ENCODE data around the gene PPP1R15B. TPM values are rescaled to one million over a fixed set of nuclear protein-coding genes. Genes with fewer than 3 reads are reported as not detected.

PPP1R15B gene
- total RNA-seq, 1 donor from 2014 or later: 41.0 TPM

DNA sequence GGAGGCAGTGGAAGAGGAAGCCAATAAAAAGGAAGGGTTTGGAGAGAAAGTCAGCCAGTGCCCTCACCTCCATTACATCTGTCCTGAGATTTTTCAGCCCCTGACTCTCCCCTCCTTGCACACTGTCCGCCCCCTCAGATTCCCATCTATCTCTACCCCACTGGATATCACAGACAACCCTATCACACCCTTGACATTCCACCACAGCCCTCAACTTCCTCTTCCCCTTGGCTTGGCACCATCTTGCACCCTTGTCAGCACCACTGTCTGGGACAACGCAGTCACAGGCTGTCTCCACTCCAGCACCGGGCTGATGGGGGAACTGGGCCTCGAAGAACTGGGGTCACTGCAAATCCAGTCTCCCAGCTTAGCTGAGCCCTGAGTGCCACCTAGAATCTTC is 37.7 kb downstream of the PPP1R15B start:
- TF ChIP-seq, protein P1, sequence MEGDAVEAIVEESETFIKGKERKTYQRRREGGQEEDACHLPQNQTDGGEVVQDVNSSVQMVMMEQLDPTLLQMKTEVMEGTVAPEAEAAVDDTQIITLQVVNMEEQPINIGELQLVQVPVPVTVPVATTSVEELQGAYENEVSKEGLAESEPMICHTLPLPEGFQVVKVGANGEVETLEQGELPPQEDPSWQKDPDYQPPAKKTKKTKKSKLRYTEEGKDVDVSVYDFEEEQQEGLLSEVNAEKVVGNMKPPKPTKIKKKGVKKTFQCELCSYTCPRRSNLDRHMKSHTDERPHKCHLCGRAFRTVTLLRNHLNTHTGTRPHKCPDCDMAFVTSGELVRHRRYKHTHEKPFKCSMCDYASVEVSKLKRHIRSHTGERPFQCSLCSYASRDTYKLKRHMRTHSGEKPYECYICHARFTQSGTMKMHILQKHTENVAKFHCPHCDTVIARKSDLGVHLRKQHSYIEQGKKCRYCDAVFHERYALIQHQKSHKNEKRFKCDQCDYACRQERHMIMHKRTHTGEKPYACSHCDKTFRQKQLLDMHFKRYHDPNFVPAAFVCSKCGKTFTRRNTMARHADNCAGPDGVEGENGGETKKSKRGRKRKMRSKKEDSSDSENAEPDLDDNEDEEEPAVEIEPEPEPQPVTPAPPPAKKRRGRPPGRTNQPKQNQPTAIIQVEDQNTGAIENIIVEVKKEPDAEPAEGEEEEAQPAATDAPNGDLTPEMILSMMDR (IDR thresholded peaks at IDR 0.05): no peak
- Mint-ChIP-seq H3K27me3 (ENCODE audit: low read depth) (peaks cover 47% of the 10 kb centered on the region), H3K4me3 (ENCODE audit: unreplicated experiment) (no peak overlapping the region), H3K9me3 (ENCODE audit: low read depth) (no peaks in the 10 kb centered on the region), H3K36me3 (ENCODE audit: low read depth) (no peaks in the 10 kb centered on the region), H3K4me1 (ENCODE audit: low read depth) (peaks cover 10% of the 10 kb centered on the region), H3K27ac (ENCODE audit: unreplicated experiment) (no peak overlapping the region)
- no peak for DNase-seq (ENCODE audit: low spot score)

DNA sequence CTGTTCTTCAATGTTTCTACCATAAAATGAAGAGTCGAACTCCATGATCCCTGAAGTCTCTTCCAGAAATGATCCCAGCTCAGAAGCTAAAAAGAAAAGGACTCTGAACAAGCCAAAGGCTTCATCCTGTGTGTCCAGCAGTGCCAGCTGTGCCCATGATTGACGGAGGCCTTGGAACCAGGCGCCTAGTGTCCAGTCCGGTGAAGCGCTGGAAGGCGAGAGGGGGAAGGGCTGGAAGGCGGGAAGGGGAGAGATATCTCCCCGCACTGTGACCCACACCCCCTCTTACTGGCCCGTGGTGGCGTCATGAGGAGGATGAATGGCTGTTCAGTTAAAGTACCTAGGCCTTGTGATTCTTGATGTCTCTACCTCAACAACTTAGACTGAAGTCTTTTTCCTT is 41.4 kb downstream of the PPP1R15B start:
- H3K27ac Mint-ChIP-seq (ENCODE audit: unreplicated experiment): no peak overlapping the region
- TF ChIP-seq, protein P1 (IDR thresholded peaks at IDR 0.05): no peak
- H3K27me3 Mint-ChIP-seq (ENCODE audit: low read depth): peaks cover 56% of the 10 kb centered on the region

DNA sequence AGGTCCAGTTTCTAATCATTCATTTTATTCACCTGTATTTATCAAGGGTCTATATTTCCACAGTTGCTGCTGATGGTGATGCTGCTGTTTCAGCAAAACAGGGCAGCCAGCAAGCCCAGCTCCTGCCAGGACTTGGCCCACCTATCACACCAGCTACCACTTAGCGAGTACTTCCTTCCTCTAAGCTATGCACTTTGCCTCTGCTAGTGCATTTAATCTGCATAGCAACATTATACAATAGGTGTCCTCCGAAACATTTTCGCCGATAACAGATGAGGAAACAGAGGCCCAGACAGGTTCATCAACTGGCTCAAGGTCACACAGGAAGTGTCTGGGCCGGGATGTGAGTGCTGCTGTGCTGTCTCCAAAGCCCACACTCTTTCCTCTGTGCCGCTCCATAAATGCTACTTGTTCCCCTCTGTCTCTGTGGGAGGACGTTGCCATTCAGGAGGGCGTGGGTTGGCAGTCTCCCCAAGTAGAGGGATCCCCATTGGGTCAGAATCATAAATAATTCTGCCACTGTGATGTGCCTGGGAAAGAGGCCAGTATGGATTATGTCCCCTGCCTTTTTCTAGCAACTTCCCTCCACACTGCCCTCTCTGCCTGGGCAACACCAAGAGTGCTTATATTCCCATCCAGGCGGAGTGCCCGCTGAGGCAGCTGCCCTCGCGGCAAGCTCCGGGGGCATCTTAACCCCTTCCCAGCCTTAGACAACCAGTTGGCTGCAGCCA is 42.5 kb downstream of the PPP1R15B start:
- no peaks in the 10 kb centered on the region for H3K9me3 Mint-ChIP-seq (ENCODE audit: low read depth)
- no peak overlapping the region for H3K27ac Mint-ChIP-seq (ENCODE audit: unreplicated experiment)
- no peaks in the 10 kb centered on the region for H3K4me1 Mint-ChIP-seq (ENCODE audit: low read depth)
- no peak for DNase-seq (ENCODE audit: low spot score)
- TF ChIP-seq, protein P1 (IDR thresholded peaks at IDR 0.05): no peak
- peaks cover 64% of the 10 kb centered on the region for H3K27me3 Mint-ChIP-seq (ENCODE audit: low read depth)
- no peaks in the 10 kb centered on the region for H3K36me3 Mint-ChIP-seq (ENCODE audit: low read depth)
- H3K4me3 Mint-ChIP-seq (ENCODE audit: unreplicated experiment): no peak overlapping the region

More for the DNA sequence above, 41.4 kb downstream of the PPP1R15B start:
- Mint-ChIP-seq H3K4me3 (ENCODE audit: unreplicated experiment) (no peak overlapping the region), H3K4me1 (ENCODE audit: low read depth) (no peaks in the 10 kb centered on the region), H3K36me3 (ENCODE audit: low read depth) (no peaks in the 10 kb centered on the region), H3K9me3 (ENCODE audit: low read depth) (no peaks in the 10 kb centered on the region)
- DNase-seq (ENCODE audit: low spot score): no peak

DNA sequence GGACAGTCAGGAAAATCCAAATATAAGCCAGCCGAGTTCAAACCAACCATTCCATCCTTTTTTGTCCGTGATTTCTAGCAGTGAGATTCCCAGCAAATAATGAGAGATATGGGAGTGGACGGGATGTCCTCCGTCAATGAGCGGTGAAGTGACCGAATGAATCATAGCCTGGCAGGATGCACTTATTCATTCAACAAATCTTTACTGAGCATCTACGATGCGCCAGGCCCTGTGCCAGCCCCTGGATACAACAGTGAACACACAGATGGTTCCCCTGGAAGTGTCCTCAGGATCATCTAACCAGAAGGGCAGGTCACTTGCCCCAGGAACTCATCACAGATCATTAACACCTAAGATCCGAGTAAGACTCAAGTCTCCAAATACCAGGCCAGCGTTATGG is 43.7 kb downstream of the PPP1R15B start:
- H3K27ac Mint-ChIP-seq (ENCODE audit: unreplicated experiment): no peak overlapping the region
- H3K36me3 Mint-ChIP-seq (ENCODE audit: low read depth): no peaks in the 10 kb centered on the region
- peaks cover 63% of the 10 kb centered on the region for H3K27me3 Mint-ChIP-seq (ENCODE audit: low read depth)
- H3K4me1 Mint-ChIP-seq (ENCODE audit: low read depth): peaks cover 6% of the 10 kb centered on the region
- no peak for DNase-seq (ENCODE audit: low spot score)
- H3K9me3 Mint-ChIP-seq (ENCODE audit: low read depth): no peaks in the 10 kb centered on the region
- TF ChIP-seq, protein P1 (IDR thresholded peaks at IDR 0.05): no peak
- H3K4me3 Mint-ChIP-seq (ENCODE audit: unreplicated experiment): no peak overlapping the region

DNA sequence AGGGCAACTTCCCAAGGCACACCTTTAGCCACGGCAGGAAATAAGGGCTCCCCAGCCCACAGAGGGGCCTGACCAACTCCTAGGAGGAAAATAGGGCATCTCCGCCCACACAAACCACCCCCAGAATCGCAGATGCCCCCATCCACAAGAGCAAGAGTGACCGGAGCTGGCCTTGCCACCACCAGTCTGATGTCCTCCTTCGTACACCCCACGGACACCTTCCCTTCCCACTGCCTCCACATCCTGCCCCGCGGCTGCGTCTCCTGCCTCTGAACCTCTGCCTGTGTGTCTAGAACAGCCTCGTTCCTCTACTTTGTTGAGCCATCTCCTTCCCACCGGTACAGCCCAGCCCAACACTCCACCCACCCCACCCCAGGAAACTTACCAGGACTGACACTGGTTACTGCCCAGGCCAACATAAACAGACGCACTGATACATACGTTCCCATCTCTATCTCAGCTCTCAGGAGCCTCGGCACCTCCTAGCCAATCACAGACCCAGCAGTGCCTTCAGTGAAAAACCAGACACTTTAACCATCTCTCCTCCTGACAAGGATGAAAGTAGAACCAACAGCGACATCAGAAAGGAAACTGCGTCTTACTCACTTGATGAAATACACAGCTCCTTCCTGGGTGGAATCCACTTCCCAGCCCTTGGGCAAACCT is 44.3 kb downstream of the PPP1R15B start:
- H3K27me3 Mint-ChIP-seq (ENCODE audit: low read depth): peaks cover 58% of the 10 kb centered on the region
- H3K4me3 Mint-ChIP-seq (ENCODE audit: unreplicated experiment): no peak overlapping the region
- DNase-seq (ENCODE audit: low spot score): no peak
- H3K27ac Mint-ChIP-seq (ENCODE audit: unreplicated experiment): no peak overlapping the region
- TF ChIP-seq, protein P1 (IDR thresholded peaks at IDR 0.05): no peak
- no peaks in the 10 kb centered on the region for H3K9me3 Mint-ChIP-seq (ENCODE audit: low read depth)
- H3K4me1 Mint-ChIP-seq (ENCODE audit: low read depth): peaks cover 6% of the 10 kb centered on the region
- H3K36me3 Mint-ChIP-seq (ENCODE audit: low read depth): no peaks in the 10 kb centered on the region
